HG02798 (cell line): ENCODE measurements around the gene RC3H1.
"Not testable (repeated sequence)": the region's sequence is repeated elsewhere in the genome, so short reads cannot be mapped to it uniquely, and the experiment has no call there.

Experiments
- ATAC-seq: cut with Tn5 transposase; IDR thresholded peaks from one replicate; pipeline ENCODE4 v1.9.1; 2021; ENCODE audit warnings: mild to moderate bottlenecking; ENCODE audit not compliant: unreplicated experiment, poor library complexity

The RC3H1 gene

DNA sequence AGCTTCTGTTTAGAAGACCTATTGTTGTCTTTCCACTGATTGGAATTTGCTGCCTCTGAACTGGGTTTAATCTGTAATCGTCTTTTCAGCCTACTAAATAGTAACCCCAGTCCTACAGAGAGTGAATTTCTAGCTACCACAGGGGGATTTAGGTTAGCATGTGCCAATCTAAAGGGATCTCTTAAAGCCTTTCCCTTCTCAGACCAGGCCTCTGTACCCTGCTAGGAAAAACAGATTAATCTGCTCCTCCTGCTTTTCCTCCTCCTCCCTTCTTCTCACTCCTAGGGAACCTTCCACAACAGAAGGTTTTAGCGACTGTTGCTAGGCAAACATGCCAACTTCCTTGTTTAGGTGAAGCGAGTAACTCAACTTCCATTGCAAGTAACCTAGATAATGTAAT is 1.3 kb upstream of the RC3H1 start:
- no peak for ATAC-seq

DNA sequence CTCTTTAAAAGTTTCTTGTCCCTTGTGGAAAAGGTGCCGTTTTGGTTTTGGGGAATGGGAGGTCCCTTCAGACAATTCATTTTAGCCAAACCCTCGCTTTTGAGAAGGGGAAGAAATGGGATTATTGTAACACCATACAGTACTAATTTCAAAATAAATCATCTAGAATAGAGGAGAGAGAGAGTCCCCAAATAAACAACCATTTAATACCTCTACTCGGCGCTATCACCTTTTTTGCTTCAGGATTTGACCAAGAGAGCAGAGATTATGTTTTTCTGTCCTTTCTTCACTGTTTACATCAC is 770 bp upstream of the RC3H1 start:
- no peak for ATAC-seq

DNA sequence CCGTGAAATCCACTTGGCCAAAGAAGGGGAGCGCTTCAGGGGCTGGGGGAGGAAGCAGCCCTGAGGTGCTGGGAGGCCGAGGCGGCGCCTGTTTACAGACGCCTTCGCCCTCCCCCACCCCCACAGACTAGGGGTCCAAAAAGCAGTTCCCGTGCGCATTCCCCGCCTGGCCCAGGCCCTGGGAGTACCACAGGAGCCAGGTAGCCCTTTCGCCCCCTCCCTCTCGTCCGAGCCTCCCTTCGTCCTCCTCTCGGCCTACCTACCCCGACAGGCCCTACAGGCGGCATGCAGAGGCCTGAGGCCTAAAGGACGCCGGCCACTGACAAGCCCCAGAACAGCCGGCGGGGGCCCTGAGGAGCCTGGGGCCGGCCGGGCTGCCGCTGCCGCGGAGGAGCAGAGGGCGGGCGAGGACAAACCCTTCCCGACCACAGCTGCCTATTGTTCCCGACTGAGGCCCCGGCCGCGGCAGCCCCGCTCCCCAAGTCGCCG is 522 bp downstream of the RC3H1 start:
- peak; percentile 37 for ATAC-seq

DNA sequence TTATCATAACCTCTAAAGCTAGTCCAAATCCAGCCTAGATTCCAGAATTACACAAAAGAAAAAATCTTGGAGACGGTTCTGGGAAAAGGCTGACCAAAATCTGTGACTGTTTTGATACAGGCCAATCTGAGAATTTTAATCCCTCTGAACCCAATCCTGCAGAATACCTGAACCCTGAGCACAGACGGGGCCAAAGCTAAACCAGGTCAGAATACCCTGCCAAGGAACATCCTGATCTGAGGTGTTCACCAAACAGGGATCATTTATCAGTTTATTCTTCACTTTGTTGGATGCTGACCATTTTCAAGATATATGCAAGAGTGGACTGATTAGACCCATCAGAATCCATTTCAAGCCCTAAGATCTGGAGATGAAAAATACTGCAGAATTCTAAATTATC is 3.6 kb downstream of the RC3H1 start:
- ATAC-seq = no peak

DNA sequence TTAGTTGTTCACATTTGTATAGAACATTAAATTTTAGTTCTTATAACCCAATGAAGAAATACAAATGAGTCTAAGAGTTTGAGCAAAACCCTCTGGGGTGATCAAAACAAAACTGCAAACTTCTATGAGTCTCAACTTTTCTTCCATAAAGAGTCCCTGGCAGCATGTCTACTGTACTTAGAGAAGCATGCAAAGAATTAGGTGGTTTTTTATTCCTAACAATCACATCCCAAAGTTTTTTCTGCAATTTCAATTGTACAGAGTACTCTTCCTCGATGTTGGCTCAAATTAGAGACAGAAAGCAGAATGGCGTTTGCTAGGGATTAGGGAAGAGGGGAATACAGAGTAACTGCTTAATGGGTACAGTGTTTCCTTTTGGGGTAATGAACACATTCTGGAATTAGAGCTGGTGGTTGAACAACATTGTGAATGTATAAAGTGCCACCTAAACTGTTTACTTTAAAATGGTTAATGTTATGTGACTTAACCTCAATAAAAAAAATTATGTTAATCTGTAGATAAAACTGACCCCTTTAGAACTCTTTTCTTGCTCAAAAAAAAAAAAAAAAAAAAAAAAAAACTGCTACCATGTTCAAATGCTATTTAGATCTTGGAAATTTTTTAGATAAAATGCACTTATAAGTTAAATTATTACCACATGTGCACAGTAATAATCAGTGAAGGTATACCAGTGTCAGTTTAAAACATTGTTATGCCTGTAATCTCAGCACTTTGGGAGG is 4.8 kb downstream of the RC3H1 start:
- no peak for ATAC-seq

DNA sequence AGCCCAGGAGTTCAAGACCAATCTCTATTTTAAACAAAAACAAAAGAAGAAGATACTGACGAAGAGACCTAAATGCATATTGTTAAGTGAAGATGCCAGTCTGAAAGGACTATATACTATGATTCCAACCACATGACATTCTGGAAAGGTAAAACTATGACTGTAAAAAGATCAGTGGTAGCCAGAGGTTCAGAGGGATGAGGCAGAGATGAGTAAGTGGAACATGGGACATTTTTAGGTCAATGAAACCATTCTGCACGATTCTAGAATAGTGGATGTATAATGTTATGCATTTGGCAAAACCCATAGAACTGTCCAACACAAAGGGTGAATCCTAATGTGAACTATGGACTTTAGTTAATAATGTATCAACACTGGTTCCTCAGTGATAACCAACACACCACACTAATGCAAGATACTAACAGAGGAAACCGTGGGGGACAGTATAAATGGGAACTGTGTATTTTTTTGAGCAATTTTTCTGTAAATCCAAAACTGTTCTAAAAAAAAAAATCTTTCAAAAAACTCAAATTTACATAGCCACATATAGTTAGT is 8.2 kb downstream of the RC3H1 start:
- no peak for ATAC-seq

DNA sequence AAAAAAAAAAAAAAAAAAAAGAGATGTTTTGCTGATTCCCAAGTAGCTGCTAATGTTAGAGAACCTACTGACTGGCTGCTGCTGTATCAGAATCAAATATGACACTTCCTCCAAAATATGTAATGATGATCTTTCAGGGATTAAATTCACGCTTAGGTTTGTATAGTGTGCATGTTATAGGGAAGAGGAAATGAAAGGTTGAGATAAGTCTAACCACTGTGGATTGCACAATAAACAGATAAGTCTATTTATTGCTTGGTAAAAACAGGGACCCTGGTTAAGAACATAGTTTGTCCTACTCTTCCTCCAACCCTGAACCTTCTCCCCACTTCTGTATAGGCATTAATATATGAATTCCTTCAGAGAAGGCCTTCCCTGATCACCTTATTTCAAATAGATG is 13.2 kb downstream of the RC3H1 start:
- no peak for ATAC-seq

DNA sequence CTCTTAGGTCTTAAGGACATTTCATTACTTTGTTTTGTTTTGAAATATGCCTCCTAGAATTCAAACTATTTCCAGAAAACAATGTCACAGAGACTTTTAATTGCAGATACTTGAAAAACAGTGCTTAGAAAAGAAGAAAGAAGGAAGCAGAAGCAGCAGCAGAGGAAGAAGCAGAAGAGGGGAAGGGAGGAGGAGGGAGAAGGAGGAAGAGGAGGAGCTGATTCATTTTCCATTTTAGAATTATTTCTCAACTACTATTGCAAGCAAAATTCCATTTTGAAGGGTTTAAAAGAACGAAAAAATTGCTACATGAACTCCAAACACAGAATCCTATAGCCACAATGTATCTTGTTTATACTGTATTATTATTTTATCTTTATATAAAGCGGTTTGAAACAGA is 13.9 kb downstream of the RC3H1 start:
- ATAC-seq = no peak

DNA sequence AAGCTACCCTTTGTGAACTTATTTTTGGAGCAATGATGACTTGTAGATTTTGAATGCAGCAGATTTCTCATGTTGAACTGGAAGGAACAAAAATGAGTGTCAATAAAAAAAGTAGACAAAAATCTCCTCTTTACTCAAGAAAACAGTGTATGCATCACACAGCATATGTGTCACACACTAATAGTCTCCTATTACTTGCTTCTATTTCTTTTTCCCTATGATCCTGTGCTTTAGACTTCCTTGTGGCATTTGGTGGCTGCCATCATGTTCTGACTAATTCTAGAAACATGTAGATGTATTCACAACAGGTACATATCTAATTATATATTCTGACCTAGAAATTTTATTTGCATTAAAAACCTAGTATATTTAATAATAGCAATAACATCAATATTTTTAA is 14.3 kb downstream of the RC3H1 start:
- no peak for ATAC-seq

DNA sequence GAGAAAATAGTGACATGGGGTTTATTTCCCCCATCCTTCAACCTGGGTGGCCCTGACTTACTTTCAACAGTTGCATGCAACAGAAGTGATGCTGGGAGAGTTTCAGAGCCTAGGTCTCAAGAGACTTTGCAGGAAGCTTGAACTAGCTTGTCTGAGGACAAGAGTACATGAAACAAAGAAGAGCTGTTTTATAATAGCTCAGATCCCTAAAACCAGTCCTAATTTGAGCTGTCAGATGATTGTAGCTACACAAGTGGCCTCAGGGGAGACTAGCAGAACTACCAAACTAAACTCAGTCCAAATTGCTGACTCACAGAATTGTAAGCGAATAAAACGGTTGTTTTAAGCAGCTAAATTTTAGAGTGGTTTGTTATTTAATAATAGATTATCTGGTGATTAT is 17.1 kb downstream of the RC3H1 start:
- ATAC-seq = peak; percentile 91

DNA sequence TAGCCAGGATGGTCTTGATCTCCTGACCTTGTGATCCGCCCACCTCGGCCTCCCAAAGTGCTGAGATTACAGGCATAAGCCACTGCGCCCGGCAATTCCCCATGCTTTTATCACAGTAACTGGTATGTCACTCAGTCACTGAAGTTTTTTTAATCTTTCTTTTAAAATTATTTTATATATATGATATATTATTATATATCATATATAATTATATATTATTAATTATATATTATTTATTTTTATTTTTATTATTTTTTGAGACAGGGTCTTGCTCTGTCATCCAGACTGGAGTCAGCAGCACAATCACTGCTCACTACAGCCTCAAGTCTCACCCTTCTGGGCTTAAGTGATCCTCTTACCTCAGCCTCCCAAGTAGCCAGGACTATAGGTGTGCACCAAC is 18.3 kb downstream of the RC3H1 start:
- no peak for ATAC-seq

DNA sequence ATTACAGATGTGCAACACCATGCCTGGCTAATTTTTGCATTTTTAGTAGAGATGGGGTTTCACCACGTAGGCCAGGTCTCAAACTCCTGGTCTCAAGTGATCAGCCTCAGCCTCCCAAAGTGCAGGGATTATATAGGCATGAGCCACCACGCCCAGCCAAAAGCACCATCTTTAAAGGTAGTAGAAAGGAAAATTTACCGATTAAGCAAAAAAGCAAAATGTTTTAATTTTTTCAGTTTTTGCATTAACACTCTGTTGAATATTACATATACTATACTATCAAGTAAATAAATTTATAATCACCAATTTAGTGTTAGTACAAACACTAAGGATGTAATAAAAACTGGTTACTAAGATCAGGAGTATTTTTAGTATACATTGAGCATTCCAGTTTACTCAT is 20.6 kb downstream of the RC3H1 start:
- no peak for ATAC-seq

DNA sequence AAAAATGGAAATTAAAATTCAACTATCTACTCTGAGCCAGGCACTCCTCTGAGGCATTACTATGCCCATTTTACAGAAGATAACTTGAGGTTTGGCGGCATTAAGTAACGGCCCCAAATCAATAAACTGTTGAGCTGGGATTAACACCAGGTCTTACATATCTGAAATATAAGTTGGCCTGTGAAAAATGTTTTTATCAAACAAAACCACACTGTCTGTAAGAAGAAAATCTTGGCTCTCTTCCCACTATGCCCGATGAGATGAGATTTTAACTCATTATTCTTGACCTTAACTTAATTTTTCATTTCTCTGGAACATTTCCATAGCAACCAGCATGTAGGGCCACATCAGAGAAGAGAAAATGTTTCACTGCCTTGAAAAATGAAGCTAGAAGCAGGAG is 21.8 kb downstream of the RC3H1 start:
- ATAC-seq = no peak

DNA sequence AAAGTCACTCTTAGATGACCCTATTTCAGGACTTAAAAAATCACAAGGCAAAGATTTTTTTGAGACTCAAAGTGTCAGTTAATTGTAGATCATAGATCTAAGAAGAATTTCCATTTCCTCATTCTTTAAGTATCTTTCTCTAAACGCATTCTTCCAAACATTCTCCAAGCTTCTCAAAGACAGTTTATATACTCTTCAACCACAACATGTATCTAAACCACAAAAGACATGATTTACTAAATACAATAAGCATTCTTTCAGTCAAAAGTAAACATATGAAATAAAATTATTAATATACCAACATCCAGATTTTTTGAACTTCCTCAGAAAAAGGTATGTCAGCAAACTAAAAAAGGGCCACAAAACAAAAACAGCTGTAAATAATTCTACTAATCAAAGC is 24.4 kb downstream of the RC3H1 start:
- ATAC-seq = no peak

DNA sequence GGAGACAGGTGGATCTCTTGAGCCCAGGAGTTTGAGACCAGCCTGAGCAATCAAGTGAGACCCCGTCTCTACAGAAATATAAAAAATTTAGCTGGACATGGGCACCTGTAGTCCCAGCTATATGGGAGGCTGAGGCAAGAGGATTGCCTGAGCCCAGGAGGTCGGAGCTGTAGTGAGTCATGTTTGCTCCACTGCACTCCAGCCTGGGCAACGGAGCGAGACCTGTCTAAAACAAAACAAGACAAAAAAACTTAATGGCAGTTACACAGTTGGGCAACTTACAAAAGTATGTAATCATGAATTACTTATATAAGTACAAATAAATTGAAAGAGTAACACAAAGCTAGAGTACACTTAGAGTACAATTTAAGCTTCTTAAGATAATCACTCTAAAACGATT is 25.2 kb downstream of the RC3H1 start:
- ATAC-seq = no peak

DNA sequence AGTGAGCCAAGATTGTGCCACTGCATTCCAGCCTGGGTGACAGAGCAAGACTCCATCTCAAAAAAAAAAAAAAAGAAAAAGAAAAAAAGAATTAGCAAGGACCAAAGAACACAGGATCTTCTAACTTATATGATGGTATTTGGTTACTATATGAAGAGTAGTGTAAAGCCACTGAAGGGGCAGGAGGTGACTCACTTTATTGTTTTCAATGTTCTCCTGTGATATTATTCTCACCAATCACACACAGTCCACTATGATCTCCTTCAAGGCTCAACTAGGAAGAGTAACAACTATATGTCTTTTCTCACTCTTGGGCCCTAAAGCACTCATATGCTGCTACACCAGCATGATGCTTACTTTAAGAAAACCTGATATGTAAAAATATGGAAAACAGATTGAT is 26.7 kb downstream of the RC3H1 start:
- ATAC-seq = no peak

DNA sequence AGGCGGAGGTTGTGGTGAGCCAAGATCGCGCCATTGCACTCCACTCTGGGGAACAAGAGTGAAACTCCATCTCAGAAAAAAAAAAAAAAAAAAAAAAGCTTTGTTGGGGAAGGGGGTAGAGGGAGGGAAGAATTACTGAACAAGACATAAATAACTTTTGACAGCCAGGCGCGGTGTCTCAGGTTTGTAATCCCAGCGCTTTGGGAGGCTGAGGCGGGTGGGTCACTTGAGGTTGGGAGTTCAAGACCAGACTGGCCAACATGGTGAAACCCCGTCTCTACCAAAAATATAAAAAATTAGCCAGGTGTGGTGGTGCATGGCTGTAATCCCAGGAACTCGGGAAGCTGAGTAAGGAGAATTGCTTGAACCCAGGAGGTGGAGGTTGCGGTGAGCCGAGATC is 28.2 kb downstream of the RC3H1 start:
- not testable (repeated sequence) for ATAC-seq

DNA sequence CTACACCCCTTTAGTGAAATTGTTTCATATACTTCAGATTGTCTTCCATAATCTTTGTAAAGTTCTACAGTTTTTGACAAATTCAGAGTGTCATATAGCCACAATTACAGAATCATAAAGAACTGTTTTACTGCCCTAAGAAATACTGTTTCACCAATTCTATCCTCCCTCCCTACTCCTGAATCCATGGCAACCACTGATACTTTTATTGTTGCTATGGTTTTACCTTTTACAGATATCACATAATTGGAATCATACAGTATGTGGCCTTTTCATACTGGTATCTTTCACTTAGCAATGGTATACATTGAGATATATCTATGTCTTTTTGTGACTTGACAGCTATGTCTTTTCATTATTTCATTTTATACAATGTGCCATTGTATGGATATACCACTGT is 34.1 kb downstream of the RC3H1 start:
- ATAC-seq = no peak

DNA sequence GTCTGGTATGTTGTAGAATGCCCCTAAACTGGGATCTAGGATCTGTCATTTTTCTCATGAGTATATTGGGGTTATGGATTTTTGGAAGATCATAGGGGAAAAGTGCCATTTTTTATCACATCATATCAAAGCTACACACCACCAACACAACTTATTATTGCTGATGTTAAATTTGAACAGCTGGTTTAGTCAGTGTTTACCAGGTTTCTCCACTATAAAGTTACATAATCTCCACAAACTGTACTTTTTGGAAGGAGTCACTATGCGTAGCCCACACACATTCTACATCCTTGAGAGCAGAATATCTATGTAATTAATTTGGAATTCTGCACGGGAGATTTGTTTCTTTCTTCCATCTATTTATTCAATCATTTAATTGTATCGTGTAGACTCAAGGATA is 35.2 kb downstream of the RC3H1 start:
- no peak for ATAC-seq

DNA sequence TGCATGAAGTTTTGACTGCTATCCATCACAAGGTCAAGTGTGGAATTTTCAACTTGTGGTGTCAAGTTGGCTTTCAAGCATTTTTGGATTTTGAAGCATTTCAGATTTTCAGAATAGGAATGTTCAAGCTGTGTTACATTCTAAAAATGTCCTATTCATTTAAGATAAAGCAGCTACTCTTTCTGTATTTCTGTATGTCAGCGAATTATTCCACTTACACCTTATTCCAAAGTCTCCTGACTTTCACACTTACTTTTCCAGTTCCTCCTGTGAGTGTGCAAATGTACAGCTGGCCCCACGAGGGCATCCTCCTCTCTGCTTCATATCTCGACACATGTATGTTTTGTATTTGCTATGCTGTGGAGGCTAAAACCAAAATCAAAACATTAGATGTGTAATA is 51.9 kb downstream of the RC3H1 start:
- no peak for ATAC-seq

DNA sequence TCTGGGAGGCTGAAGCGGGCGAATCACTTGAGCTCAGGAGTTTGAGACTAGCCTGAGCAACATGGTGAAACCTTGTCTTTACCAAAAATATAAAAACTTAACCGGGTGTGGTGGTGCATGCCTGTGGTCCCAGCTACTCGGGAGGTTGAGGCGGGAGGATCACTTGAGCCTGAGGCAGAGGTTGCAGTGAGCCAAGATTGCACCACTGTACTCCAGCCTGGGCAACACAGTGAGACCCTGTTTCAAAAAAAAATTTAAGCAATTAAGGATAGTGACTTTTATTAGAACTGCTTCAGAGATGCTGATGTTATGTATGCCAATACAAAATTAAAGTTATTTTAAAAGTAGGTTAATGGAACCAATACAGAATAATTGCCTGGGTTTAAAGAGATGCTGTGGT is 56.3 kb downstream of the RC3H1 start:
- ATAC-seq = not testable (repeated sequence)

DNA sequence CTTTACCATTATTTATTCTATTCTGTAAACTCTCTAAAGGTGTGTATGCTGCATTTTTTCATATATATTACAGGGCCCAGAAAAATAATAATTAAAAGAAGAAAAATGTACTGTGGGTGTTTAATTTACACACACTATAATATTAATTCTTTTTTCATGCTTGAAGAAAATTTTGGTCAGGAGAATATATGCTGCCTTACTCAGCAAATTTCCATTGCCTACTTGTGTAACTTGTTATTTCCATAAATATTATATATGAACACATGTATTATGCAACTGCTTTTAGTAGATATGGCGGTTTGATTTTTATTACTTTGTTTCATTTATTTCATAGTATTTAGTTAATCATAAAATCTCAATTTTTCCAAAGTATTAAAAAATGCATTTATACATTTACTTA is 58.7 kb downstream of the RC3H1 start:
- no peak for ATAC-seq

DNA sequence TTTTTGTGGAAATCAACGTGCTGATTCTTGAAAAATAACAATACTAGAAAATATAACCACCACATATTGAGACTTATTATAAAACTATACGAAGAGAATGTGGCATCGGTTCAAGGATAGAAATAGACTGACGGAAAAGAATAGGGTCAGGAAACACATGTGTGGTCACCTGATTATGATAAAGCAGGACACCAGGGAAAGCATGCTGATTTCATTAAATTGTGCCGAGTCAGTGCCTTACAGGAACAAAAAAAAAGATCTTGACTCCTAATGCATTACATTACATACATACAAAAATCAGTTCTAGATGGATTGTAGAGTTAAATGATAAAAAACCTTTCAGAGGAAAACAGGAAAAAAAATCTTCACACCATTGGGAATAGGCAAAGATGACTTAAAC is 61.5 kb downstream of the RC3H1 start:
- no peak for ATAC-seq
